HG02623 (cell line): Measurements from ENCODE around the gene STC2.

ENCODE experiments used
- ATAC-seq: cut with Tn5 transposase; IDR thresholded peaks from one replicate; pipeline ENCODE4 v1.9.1; 2021; ENCODE audit warnings: moderate library complexity; ENCODE audit not compliant: unreplicated experiment

The STC2 gene

DNA sequence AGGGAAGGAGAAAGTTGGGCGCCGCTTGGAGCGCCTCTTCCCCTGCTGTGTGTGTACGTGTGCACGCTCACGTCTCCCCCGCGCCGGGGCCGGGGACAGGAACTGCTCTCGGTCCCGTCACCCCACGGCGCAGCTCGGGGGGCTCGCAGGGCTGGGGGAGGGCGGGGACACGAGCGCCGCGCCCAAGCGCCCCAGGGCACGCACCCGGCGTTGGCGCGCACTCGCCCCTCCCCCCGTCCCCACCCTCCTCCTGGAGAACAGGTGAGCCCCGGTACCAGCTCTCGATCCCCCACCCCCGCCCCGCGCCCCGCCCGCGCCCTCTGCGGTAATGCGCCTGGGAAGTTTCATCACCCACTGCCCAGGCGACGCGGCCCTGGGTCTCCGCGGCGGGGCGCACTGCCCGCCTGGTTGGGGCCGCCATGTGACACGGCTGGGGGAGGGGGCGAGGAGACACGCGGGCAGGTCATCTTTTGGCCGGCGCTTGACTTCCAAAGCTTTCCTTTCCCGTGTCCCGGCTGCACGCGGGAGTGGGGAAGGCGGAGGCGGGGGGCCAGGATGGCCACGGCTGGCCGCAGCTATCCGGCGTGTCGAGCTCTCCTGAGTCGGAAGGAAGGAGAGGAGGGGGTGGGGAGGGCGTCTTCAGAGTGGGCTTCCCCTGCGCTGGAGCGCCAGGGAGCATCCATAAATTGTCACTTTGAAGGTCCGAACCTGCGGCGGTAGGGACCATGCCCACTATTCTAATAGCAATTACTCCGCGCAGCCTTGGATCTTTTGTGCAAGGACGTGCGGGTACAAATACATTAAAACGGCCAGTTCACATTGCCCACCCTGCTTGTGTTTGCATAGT is 1.5 kb upstream of the STC2 start:
- ATAC-seq, result no peak

DNA sequence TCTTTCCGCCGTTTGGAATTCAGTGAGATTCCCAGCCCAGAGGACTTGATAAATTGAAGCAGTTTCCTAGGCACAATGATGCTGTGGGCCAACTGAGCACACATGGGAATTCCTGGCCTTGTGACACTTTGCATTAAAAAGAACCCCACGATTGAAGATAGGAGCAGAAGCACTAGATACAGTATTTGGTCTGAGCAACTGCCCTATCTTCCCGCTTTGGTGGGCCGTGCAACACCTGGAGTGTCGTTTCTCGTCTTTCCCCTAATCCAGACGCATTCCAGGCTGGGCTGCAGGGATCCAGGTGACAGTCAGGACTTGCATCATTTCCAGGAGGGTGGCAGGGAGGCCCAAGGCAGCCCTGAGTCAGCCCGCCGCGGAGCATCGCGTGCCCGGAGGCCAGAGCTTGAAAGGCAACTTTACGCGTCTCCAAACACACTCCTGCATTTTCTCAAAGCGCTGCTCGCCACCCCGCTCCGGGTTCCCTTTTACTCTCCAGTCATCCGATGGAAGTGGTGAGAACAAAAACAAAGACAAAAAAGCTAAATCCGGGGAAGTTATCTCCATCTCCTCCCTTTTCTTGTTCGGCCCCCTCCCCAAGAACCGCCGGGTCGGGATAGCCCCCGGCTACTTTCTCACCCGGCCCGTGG is 753 bp upstream of the STC2 start:
- ATAC-seq, result no peak

GRCh38 chr5:173327084-173327947 is 898 bp downstream of the STC2 start:
- ATAC-seq, result no peak

GRCh38 chr5:173326501-173326960 is 1.7 kb downstream of the STC2 start:
- no peak for ATAC-seq

GRCh38 chr5:173325091-173325698 is 3.0 kb downstream of the STC2 start:
- no peak for ATAC-seq

GRCh38 chr5:173324115-173325001 is 3.9 kb downstream of the STC2 start:
- ATAC-seq, result no peak

DNA sequence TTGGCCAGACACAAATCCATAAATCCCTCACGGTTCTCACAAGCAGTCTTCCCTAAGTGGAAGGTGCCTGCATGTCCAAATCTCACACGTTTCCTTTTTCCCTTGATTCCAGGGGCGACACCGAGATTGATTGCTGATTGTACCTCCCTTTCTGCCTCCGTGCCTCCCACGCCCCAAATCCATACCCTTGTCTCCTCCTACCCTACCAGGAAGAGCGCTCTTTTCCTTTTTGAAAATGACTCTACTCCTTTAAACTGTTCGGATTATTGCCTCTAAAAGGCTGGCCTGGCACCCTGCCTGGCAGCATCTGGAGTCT is 4.5 kb downstream of the STC2 start:
- ATAC-seq, result no peak

- ATAC-seq, result no peak
These were observed 5.0 kb downstream of the STC2 start for GRCh38 chr5:173323106-173323798.

GRCh38 chr5:173321886-173322285 is 6.3 kb downstream of the STC2 start:
- no peak for ATAC-seq

- no peak for ATAC-seq
These were observed 8.0 kb downstream of the STC2 start for GRCh38 chr5:173320259-173320658.

DNA sequence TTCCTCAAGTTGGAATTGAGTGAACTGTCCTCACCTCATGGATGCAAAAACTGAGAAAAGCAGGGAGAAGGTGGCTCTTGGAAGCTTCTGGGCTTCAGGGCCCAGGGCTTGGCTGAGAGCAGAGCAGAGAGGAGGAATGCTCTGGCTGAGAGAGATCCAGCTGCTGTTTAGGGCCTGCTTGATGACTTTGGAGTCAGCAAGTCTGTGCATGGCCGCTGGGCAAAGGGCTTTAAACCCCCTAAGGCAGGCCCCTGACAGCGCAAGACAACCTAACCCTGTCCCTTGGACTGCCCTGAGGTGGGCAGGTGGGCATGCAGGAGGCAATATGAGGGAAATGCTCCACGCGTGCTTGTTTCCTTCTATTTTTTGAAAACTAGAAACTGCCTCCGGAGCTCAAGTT is 8.6 kb downstream of the STC2 start:
- no peak for ATAC-seq

DNA sequence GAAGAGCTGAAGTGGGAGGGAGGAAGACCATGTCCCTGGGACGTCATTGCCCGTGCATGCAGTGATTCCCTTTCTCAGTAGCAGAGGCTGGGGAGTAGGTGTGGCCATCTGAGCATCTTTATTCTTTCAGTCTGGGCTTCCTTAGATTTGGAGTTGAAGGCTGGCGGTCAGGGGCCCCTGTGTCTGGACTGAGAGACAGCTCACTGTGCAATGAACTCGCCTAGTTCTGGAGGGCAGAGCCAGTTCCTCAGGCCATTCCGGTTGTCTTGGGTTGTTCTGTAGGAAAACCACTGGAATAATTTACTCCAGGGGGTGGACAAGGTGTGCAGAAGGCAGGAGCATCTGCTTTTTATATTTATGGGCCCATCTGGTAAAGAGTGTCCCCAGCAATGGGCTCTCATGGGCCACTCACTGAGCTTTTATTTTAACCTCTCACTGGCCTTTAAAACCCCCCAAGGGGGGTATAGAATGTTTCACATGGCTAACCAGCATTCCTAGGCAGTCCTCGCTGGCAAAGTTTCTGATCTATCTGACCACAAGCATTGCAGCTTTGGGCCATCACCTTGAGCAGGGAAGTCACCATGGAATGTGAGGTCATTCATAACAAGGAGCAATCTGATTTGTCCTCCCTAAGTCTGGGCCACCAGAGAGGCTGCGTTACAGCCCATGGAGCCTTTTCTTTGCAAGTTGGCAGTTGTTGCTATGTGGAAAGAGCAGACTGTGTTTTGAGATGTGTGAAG is 9.2 kb downstream of the STC2 start:
- no peak for ATAC-seq

DNA sequence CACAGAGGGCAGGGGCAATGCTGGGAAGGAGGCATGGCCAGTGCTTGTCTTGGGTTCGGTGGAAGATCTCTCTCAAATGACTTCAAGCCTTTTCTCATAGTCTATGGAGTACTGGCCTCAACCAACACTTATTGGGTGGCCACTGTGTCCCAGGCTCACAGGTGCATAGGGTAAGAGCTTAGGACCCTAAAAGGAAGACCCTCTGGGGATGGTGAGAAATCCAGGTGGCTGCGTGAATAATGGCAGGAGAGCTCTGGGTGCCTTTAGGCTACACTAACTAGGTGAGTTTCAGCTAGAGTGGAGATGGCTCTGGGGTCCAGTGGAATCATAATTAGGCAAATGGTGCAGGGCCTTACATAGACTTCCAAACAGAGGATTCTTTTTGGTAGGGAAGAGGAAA is 9.9 kb downstream of the STC2 start:
- ATAC-seq, result no peak

- ATAC-seq, result no peak
These were observed 10.4 kb downstream of the STC2 start for GRCh38 chr5:173317852-173318251.

DNA sequence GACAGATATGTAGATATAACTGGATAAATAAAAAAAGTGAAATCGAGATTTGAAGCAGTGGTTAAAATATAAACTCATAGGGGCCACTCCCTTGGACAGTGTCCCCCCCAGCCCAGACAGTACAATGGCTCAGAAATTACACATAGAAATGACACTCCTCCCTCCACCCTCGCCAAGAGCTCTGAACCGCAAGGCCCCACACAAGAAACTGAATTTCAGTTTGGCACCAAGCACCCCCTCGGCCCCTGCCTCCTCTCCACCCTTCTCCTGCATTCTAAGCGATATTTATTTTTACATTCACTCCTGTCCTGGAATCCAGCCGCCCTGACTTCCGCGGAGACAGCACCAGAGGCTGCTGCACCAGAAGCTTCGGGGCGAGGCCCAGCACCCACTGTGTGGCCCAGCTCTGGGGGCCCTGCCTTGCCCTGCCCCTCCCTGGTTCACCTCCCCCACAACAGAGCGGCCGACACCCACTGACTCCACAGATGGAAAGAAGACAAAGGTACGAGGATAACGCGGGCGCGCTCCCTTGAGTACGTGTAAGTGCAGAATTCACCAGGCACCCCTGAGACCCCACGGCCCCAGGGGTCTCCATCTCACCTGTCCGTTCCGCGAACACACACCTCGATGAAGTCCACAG is 11.0 kb downstream of the STC2 start:
- ATAC-seq, result no peak

GRCh38 chr5:173316339-173317020 is 11.7 kb downstream of the STC2 start:
- ATAC-seq, result no peak

DNA sequence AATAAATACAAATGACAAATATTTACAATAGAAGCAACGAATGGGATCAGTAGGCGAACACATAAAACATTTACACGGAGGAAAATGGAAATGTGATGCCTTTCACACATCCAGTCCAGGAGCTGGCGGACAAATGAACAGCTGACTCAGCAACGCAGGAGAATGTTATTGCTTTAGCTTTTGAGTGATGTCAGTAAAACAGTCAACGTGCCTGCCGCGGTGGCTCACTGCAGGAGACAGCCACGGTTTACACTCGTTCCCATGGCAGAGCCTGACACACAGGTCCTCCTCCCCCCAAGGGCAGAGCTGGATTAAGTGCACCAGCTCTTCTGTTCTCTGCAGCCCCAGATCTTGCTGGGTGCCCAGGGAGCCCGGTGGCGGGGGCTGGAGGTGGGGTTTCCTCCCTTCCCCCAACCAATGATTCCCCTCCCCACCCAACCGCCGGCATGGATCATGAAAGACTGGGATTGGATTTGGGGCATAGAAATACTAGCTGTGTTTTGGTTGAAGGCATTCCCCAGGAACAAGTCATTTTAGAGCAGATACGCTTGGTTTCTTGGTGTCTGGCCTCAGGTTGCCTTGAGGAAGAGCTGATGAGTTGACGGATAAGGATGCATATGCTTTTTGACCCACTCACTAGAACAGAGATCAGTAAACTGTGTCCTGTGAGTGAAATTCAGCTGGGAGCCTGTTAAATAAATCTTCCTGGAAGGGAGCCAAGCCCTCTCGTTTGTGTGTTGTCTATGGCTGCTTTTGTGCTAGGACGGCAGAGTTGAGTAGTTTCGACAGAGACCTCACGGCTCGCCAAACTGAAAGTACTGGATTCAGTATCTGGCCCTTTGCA is 12.5 kb downstream of the STC2 start:
- no peak for ATAC-seq
